ENCODE data around the gene CARD9. TPM values are rescaled to one million over a fixed set of nuclear protein-coding genes. Genes with fewer than 3 reads are reported as not detected.

Gene CARD9
- total RNA-seq, 1 experiment from 2014 or later = 1.1 TPM

DNA sequence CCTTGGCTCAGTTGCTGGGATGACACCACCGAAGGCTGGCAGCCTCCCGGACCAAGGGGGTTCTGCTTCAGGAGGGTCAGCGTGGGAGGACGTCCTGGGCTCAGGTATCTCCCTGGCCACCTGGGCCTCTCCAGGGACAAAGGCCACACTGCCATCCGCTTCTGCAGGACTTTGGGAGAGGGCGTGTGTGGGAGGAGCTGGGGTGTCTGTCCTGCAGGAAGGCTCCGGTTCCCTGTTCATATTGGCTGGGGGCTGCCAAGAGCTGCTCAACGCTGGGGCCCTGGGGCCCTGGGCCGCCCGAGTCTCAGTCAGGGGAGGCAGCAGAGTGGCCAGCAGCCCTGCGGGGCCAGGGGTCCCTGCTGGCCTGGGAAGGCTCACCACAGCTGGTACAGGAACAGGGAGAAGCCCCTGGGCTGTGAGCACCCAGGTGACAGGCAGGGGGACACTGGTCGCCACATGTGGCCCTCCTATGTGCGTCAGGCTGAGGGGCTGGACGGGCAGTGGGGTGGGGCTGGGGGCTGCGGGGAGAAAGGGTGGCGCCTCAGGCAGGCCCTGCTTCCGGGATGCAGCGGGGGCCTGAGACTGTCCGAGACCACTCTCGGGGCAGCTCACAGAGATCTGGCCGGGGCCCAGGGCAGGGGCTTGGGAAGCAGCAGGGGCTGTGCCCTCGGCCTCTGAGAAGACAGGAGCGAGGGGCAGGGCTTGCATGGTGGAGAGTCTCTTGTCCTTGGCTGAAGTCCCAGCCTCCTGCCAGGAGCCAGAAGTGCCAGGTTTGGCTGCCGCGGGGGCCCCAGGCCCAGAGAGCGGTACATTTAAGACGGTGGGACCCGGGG is 4.9 kb upstream of the CARD9 start:
- H3K9ac ChIP-seq (ENCODE audit: low read length) = no peak overlapping the region
- ATAC-seq (no peak), DNase-seq (no peak)
- intact Hi-C loops (cut with micrococcal nuclease) = no loop called here
- no TSS peak for BruUV-seq (replicated peaks)
- H2AFZ ChIP-seq (ENCODE audit: low read length) = no peak overlapping the region
- ChIA-PET CTCF (no interaction called here), POLR2A (ENCODE audit: unreplicated experiment) (no interaction called here)
- H3K27me3 ChIP-seq (ENCODE audit: low read length) = no peaks in the 10 kb centered on the region
- H3K9me3 ChIP-seq (ENCODE audit: low read length) = no peaks in the 10 kb centered on the region
- no peaks in the 10 kb centered on the region for H3K4me1 ChIP-seq (ENCODE audit: insufficient read depth, low read length)
- H3K36me3 ChIP-seq (ENCODE audit: low read depth, low read length) = no peaks in the 10 kb centered on the region
- no peak overlapping the region for H3K4me3 ChIP-seq (ENCODE audit: low read length)
- H4K20me1 ChIP-seq (ENCODE audit: low read length) = no peaks in the 10 kb centered on the region
- H3K79me2 ChIP-seq (ENCODE audit: low read length) = no peaks in the 10 kb centered on the region
- TF ChIP-seq, protein P1, sequence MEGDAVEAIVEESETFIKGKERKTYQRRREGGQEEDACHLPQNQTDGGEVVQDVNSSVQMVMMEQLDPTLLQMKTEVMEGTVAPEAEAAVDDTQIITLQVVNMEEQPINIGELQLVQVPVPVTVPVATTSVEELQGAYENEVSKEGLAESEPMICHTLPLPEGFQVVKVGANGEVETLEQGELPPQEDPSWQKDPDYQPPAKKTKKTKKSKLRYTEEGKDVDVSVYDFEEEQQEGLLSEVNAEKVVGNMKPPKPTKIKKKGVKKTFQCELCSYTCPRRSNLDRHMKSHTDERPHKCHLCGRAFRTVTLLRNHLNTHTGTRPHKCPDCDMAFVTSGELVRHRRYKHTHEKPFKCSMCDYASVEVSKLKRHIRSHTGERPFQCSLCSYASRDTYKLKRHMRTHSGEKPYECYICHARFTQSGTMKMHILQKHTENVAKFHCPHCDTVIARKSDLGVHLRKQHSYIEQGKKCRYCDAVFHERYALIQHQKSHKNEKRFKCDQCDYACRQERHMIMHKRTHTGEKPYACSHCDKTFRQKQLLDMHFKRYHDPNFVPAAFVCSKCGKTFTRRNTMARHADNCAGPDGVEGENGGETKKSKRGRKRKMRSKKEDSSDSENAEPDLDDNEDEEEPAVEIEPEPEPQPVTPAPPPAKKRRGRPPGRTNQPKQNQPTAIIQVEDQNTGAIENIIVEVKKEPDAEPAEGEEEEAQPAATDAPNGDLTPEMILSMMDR (conservative IDR thresholded peaks at IDR 0.05; ENCODE audit: low read depth, low read length) = no peak
- TF ChIP-seq EZH2 (IDR thresholded peaks at IDR 0.05; ENCODE audit: low read length, unreplicated experiment) = no peak
- TF ChIP-seq EZH2phosphoT487 (IDR thresholded peaks at IDR 0.05; ENCODE audit: borderline replicate concordance, low read length) = no peak
- no peak overlapping the region for H3K27ac ChIP-seq (ENCODE audit: low read length)
- H3K4me2 ChIP-seq (ENCODE audit: low read length) = no peak overlapping the region
- no peaks in the 10 kb centered on the region for H3F3A ChIP-seq (ENCODE audit: low read length, unreplicated experiment)
- no peaks in the 10 kb centered on the region for H3K9me2 ChIP-seq (replicated peaks; ENCODE audit: low read length)

DNA sequence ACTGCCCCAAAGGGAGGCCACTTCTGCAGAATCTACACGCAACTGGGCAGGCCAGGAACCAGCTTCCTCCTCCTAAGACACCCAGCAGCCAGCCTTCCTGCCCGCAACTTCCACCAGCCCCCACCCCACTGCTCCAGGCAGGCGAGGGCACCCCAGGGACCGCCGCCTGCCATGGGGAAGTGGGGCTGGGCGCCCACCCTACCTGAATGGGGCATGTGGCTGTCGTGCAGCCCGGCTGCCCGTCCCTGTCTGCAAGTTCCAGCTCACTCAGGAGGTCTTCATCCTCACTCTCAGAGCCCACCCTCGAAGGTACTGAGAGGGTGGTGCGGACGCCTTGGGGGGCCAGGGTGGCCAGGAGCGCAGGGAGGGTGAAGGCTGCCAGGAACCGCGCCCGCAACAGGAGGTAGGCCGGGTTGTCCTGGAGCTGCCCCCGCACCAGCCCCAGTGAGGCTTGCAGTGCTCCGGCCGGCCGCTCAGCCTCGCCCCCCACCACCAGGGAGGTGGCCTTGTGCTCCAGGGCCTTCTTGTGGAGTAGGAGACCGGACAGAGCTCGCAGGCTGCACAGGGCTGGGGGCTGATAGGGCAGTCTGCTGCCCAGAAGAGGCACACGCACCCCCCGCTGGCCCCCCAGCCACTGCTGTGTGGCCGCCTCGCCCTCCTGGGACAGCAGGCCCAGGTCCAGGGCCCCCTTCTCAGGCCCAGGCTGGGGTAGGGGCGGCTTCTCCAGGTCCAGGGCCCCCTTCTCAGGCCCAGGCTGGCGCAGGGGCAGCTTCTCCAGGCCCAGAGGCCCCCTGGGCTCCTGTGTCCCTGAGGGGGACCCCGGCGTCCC is 4.1 kb upstream of the CARD9 start:
- ATAC-seq (no peak), DNase-seq (no peak)
- Histone ChIP-seq H3K27ac (ENCODE audit: low read length) (no peak overlapping the region), H3K4me3 (ENCODE audit: low read length) (no peak overlapping the region), H2AFZ (ENCODE audit: low read length) (no peak overlapping the region), H3K79me2 (ENCODE audit: low read length) (no peaks in the 10 kb centered on the region), H3K27me3 (ENCODE audit: low read length) (no peaks in the 10 kb centered on the region), H4K20me1 (ENCODE audit: low read length) (no peaks in the 10 kb centered on the region), H3F3A (ENCODE audit: low read length, unreplicated experiment) (no peaks in the 10 kb centered on the region), H3K9ac (ENCODE audit: low read length) (no peak overlapping the region), H3K9me3 (ENCODE audit: low read length) (no peaks in the 10 kb centered on the region), H3K4me1 (ENCODE audit: insufficient read depth, low read length) (no peaks in the 10 kb centered on the region), H3K4me2 (ENCODE audit: low read length) (no peak overlapping the region), H3K36me3 (ENCODE audit: low read depth, low read length) (no peaks in the 10 kb centered on the region), H3K9me2 (replicated peaks; ENCODE audit: low read length) (no peaks in the 10 kb centered on the region)
- BruUV-seq (replicated peaks) = no TSS peak
- CTCF ChIA-PET = no interaction called here
- POLR2A ChIA-PET (ENCODE audit: unreplicated experiment) = no interaction called here
- intact Hi-C loops (cut with micrococcal nuclease) = no loop called here
- TF ChIP-seq, protein P1 (conservative IDR thresholded peaks at IDR 0.05; ENCODE audit: low read depth, low read length) = no peak
- TF ChIP-seq EZH2phosphoT487 (IDR thresholded peaks at IDR 0.05; ENCODE audit: borderline replicate concordance, low read length) = no peak
- TF ChIP-seq EZH2 (IDR thresholded peaks at IDR 0.05; ENCODE audit: low read length, unreplicated experiment) = no peak
